GM12878 (cell line): ENCODE measurements around the gene ZBED2.

Experiments
- CREM ChIP-seq: IDR thresholded peaks from 2 replicates; pipeline ENCODE4 v1.6.1; 2014; ENCODE audit warnings: antibody characterized with exemption, low read depth
- CTCF ChIP-seq, 3 experiments: IDR thresholded peaks in 2 of 3; conservative IDR thresholded peaks in 1 of 3; 2 replicates each; pipeline ENCODE4 v1.5.1; 2011; ENCODE audit warnings: low read depth in 3 of 3, low read length in 3 of 3, mild to moderate bottlenecking in 3 of 3, control low read depth in 2 of 3, moderate library complexity in 2 of 3, inconsistent platforms in 1 of 3, mixed read lengths in 1 of 3; ENCODE audit not compliant: control insufficient read depth in 2 of 3, insufficient read depth in 1 of 3; ENCODE audit errors: extremely low read depth in 1 of 3
- ESRRA ChIP-seq: IDR thresholded peaks from 2 replicates; pipeline ENCODE4 v1.6.1; 2012; ENCODE audit warnings: mild to moderate bottlenecking, low read length, improper control_type of control experiment
- EZH2 ChIP-seq: IDR thresholded peaks from 2 replicates; pipeline ENCODE4 v1.6.1; 2012; ENCODE audit warnings: low read depth, mild to moderate bottlenecking, control low read depth, inconsistent platforms, low read length, borderline replicate concordance; ENCODE audit not compliant: control insufficient read depth
- JUND ChIP-seq: IDR thresholded peaks from 2 replicates; pipeline ENCODE4 v1.6.1; 2012; ENCODE audit warnings: low read depth, mild to moderate bottlenecking, low read length, improper control_type of control experiment, moderate library complexity
- KDM1A ChIP-seq: fragments of 200-600 bp; sonication (generic); IDR thresholded peaks from 2 replicates; pipeline ENCODE4 v1.6.1; 2016; ENCODE audit warnings: borderline replicate concordance
- RAD21 ChIP-seq: IDR thresholded peaks from 2 replicates; pipeline ENCODE4 v1.6.1; 2011; ENCODE audit warnings: mild to moderate bottlenecking, low read depth, low read length, moderate library complexity; ENCODE audit not compliant: insufficient read depth
- RBBP5 ChIP-seq: fragments of 200-600 bp; sonication (generic); conservative IDR thresholded peaks from 2 replicates; pipeline ENCODE4 v1.6.1; 2016
- RFX5 ChIP-seq: IDR thresholded peaks from 2 replicates; pipeline ENCODE4 v1.6.1; 2011; ENCODE audit warnings: low read depth, low read length, improper control_type of control experiment
- TBL1XR1 ChIP-seq: IDR thresholded peaks from 2 replicates; pipeline ENCODE4 v1.6.1; 2012; ENCODE audit warnings: low read depth, low read length, improper control_type of control experiment
- ZNF274 ChIP-seq: IDR thresholded peaks from one replicate; pipeline ENCODE4 v1.8.0; 2011; ENCODE audit not compliant: insufficient read length, insufficient read depth
- TF ChIP-seq, protein P1 (sequence below): IDR thresholded peaks from 2 replicates; pipeline ENCODE4 v1.6.1; 2012; ENCODE audit warnings: mild to moderate bottlenecking, low read depth, low read length

DNA sequence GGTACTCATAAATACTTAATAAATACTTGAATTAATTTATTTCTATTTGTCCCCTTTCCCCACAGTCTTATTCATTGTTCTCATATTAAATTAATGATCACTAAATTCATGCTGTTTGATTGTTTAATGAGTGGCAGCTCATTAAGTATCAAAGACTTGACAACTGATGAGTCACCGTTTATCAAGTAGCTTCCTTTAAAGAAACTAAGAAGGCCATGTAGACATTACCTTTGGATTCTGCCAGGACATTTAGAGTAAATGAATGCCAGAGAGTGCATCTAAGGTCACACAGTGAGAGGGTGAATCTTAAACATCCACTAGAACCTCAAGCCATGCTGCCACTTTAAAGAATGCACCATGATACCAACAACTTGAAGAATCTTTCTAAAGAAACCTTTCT lies 23.9 kb downstream of the ZBED2 start:
- no peak for TF ChIP-seq CREM
- TF ChIP-seq TBL1XR1: no peak
- no peak for TF ChIP-seq ESRRA
- no peak for TF ChIP-seq RAD21
- TF ChIP-seq KDM1A: no peak
- no peak for TF ChIP-seq RFX5
- no peak for TF ChIP-seq EZH2
- no peak for TF ChIP-seq JUND
- no peak for TF ChIP-seq CTCF (IDR thresholded peaks at IDR 0.05 in 2 of 3, conservative IDR thresholded peaks at IDR 0.05 in 1 of 3; ENCODE audit: control insufficient read depth in 2 of 3, extremely low read depth in 1 of 3, insufficient read depth in 1 of 3, low read depth in 3 of 3, low read length in 3 of 3)
- TF ChIP-seq RBBP5: no peak
- TF ChIP-seq, protein P1, sequence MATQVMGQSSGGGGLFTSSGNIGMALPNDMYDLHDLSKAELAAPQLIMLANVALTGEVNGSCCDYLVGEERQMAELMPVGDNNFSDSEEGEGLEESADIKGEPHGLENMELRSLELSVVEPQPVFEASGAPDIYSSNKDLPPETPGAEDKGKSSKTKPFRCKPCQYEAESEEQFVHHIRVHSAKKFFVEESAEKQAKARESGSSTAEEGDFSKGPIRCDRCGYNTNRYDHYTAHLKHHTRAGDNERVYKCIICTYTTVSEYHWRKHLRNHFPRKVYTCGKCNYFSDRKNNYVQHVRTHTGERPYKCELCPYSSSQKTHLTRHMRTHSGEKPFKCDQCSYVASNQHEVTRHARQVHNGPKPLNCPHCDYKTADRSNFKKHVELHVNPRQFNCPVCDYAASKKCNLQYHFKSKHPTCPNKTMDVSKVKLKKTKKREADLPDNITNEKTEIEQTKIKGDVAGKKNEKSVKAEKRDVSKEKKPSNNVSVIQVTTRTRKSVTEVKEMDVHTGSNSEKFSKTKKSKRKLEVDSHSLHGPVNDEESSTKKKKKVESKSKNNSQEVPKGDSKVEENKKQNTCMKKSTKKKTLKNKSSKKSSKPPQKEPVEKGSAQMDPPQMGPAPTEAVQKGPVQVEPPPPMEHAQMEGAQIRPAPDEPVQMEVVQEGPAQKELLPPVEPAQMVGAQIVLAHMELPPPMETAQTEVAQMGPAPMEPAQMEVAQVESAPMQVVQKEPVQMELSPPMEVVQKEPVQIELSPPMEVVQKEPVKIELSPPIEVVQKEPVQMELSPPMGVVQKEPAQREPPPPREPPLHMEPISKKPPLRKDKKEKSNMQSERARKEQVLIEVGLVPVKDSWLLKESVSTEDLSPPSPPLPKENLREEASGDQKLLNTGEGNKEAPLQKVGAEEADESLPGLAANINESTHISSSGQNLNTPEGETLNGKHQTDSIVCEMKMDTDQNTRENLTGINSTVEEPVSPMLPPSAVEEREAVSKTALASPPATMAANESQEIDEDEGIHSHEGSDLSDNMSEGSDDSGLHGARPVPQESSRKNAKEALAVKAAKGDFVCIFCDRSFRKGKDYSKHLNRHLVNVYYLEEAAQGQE: no peak
- no peak for TF ChIP-seq ZNF274
